ENCODE measurements around the gene P4HA3. TPM values are rescaled to one million over a fixed set of nuclear protein-coding genes. Genes with fewer than 3 reads are reported as not detected.

P4HA3 gene
- total RNA-seq, 1 donor from 2014 or later: 0.41 TPM

- DNase-seq (ENCODE audit: low spot score in 2 of 2) (no peak), FAIRE-seq (no peak)
Observed at GRCh38 chr11:74318241-74318932, 6.9 kb upstream of the P4HA3 start.

- FAIRE-seq (no peak), DNase-seq (ENCODE audit: low spot score in 2 of 2) (no peak)
Observed at GRCh38 chr11:74316772-74317505, 5.5 kb upstream of the P4HA3 start.

- DNase-seq (ENCODE audit: low spot score in 2 of 2): no peak
- no peak for FAIRE-seq
Observed at GRCh38 chr11:74312326-74312725, 886 bp upstream of the P4HA3 start.

GRCh38 chr11:74310857-74311256 lies 583 bp downstream of the P4HA3 start:
- no peak for FAIRE-seq
- no peak for DNase-seq (ENCODE audit: low spot score in 2 of 2)

- FAIRE-seq (no peak), DNase-seq (ENCODE audit: low spot score in 2 of 2) (no peak)
Observed at GRCh38 chr11:74307434-74307833, 4.0 kb downstream of the P4HA3 start.

GRCh38 chr11:74306435-74307175 lies 4.8 kb downstream of the P4HA3 start:
- FAIRE-seq: no peak
- no peak for DNase-seq (ENCODE audit: low spot score in 2 of 2)

GRCh38 chr11:74299015-74299414 lies 12.4 kb downstream of the P4HA3 start:
- FAIRE-seq (no peak), DNase-seq (ENCODE audit: low spot score in 2 of 2) (no peak)

GRCh38 chr11:74297484-74297883 lies 14.0 kb downstream of the P4HA3 start:
- DNase-seq (ENCODE audit: low spot score in 2 of 2) (no peak), FAIRE-seq (no peak)

- no peak for DNase-seq (ENCODE audit: low spot score in 2 of 2)
- FAIRE-seq: no peak
Observed at GRCh38 chr11:74288911-74289310, 22.5 kb downstream of the P4HA3 start.

- DNase-seq (ENCODE audit: low spot score in 2 of 2) (no peak), FAIRE-seq (no peak)
Observed at GRCh38 chr11:74288161-74288560, 23.3 kb downstream of the P4HA3 start.

- DNase-seq (ENCODE audit: low spot score in 2 of 2) (no peak), FAIRE-seq (no peak)
Observed at GRCh38 chr11:74284466-74284865, 27.0 kb downstream of the P4HA3 start.

GRCh38 chr11:74283580-74284180 lies 27.8 kb downstream of the P4HA3 start:
- DNase-seq (ENCODE audit: low spot score in 2 of 2) (no peak), FAIRE-seq (no peak)

- FAIRE-seq: no peak
Observed at GRCh38 chr11:74282914-74283371, 28.5 kb downstream of the P4HA3 start.

GRCh38 chr11:74282421-74282820 lies 29.0 kb downstream of the P4HA3 start:
- FAIRE-seq (no peak), DNase-seq (ENCODE audit: low spot score in 2 of 2) (no peak)

More at GRCh38 chr11:74282914-74283371, 28.5 kb downstream of the P4HA3 start:
- no peak for DNase-seq (ENCODE audit: low spot score in 2 of 2)

- no peak for DNase-seq (ENCODE audit: low spot score in 2 of 2)
- no peak for FAIRE-seq
Observed at GRCh38 chr11:74280494-74280893, 30.9 kb downstream of the P4HA3 start.

- no peak for FAIRE-seq
Observed at GRCh38 chr11:74279256-74279655, 32.2 kb downstream of the P4HA3 start.

GRCh38 chr11:74278721-74279161 lies 32.7 kb downstream of the P4HA3 start:
- DNase-seq (ENCODE audit: low spot score in 2 of 2) (no peak), FAIRE-seq (no peak)

More at GRCh38 chr11:74279256-74279655, 32.2 kb downstream of the P4HA3 start:
- DNase-seq (ENCODE audit: low spot score in 2 of 2): no peak

- FAIRE-seq: no peak
Observed at GRCh38 chr11:74278103-74278502, 33.3 kb downstream of the P4HA3 start.

GRCh38 chr11:74276581-74276980 lies 34.9 kb downstream of the P4HA3 start:
- no peak for DNase-seq (ENCODE audit: low spot score in 2 of 2)
- FAIRE-seq: no peak

More at GRCh38 chr11:74278103-74278502, 33.3 kb downstream of the P4HA3 start:
- DNase-seq (ENCODE audit: low spot score in 2 of 2): no peak

- no peak for FAIRE-seq
- no peak for DNase-seq (ENCODE audit: low spot score in 2 of 2)
Observed at GRCh38 chr11:74272276-74272675, 39.2 kb downstream of the P4HA3 start.

All from frontal cortex (tissue), 4 donors.